Measurements from ENCODE around the gene HPSE2. TPM values are rescaled to one million over a fixed set of nuclear protein-coding genes. Genes with fewer than 3 reads are reported as not detected.
"Not testable (repeated sequence)": the region's sequence is repeated elsewhere in the genome, so short reads cannot be mapped to it uniquely, and the experiment has no call there.

The HPSE2 gene
- total RNA-seq, 1 experiment from 2014 or later = not detected

DNA sequence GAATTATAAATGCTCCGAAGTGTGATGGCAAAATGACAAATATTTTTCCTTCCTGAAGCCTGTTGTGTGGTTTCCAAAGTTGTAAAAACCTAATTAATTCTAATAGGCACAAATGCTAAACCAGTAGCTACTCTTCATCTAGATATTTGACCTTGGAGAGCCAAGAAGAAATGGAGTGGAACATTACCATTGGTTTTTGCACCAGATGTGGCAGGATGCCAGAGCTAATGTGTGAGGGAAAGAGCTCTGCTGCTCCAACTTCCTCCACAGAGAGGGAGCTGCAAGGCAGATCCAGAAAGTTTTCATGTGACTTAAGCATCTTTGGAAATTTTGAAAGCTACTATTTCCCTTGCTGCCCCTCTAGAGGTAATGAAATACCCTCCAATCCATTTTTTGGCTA, 723.8 kb downstream of the HPSE2 start:
- Histone ChIP-seq H3K9me3 (ENCODE audit: insufficient read depth, low read depth) (no peaks in the 10 kb centered on the region), H3K27me3 (ENCODE audit: insufficient read depth, low read depth) (peaks cover 8% of the 10 kb centered on the region), H3K36me3 (ENCODE audit: low read depth) (no peaks in the 10 kb centered on the region), H3K79me2 (ENCODE audit: low read depth) (no peaks in the 10 kb centered on the region), H4K20me1 (ENCODE audit: insufficient read depth) (no peaks in the 10 kb centered on the region), H3K4me3 (no peak overlapping the region), H3F3A (ENCODE audit: insufficient read depth, low read depth) (no peaks in the 10 kb centered on the region), H3K4me2 (no peak overlapping the region), H3K9me2 (ENCODE audit: insufficient read depth) (no peaks in the 10 kb centered on the region), H3K4me1 (replicated peaks; ENCODE audit: insufficient read depth) (no peaks in the 10 kb centered on the region), H3K27ac (no peak overlapping the region), H2AFZ (no peak overlapping the region)
- no peak for DNase-seq
- ChIA-PET POLR2A (ENCODE audit: unreplicated experiment) (no interaction called here), CTCF (interaction anchor here (0.7 kb wide), 1 partner anchor 849 kb away, joined by 3 read pairs; no protein-coding TSS in a partner anchor)
- no peak for TF ChIP-seq EZH2 (IDR thresholded peaks at IDR 0.05; ENCODE audit: low read depth)
- TF ChIP-seq, protein P1, sequence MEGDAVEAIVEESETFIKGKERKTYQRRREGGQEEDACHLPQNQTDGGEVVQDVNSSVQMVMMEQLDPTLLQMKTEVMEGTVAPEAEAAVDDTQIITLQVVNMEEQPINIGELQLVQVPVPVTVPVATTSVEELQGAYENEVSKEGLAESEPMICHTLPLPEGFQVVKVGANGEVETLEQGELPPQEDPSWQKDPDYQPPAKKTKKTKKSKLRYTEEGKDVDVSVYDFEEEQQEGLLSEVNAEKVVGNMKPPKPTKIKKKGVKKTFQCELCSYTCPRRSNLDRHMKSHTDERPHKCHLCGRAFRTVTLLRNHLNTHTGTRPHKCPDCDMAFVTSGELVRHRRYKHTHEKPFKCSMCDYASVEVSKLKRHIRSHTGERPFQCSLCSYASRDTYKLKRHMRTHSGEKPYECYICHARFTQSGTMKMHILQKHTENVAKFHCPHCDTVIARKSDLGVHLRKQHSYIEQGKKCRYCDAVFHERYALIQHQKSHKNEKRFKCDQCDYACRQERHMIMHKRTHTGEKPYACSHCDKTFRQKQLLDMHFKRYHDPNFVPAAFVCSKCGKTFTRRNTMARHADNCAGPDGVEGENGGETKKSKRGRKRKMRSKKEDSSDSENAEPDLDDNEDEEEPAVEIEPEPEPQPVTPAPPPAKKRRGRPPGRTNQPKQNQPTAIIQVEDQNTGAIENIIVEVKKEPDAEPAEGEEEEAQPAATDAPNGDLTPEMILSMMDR (conservative IDR thresholded peaks at IDR 0.05) = no peak
- intact Hi-C loops (cut with micrococcal nuclease; ENCODE audit: unreplicated experiment) = no loop called here
- no TSS peak for BruUV-seq (replicated peaks)

DNA sequence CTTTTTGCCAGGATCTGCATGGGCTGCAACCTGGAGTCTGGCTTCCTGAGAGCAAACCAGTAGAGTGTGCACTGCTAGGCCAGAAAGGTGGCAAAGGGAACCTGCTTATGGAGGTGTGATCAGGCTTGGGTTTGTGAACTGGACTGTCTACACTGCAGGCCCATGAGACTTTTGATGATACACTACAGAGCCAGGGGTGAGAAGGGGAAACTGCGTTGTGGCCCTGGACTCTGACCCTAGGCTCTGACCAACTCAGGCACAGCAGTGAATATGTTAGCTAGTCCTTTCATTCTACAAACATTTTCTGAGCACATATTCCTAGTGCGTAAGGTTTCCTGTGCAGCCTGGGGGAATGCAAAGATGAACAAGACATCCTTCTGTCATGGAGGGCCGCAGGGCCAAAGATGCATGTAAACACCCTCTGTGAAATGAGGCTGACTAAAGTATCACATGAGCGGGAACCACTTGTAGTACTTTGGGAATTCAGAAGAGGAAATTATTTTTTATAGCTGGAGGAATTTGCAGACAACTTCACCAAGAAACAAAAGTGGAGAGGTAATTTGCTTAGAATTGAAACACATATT, 725.1 kb downstream of the HPSE2 start:
- no peaks in the 10 kb centered on the region for H3K36me3 ChIP-seq (ENCODE audit: low read depth)
- DNase-seq = no peak
- no peak overlapping the region for H3K27ac ChIP-seq
- POLR2A ChIA-PET (ENCODE audit: unreplicated experiment) = no interaction called here
- intact Hi-C loops (cut with micrococcal nuclease; ENCODE audit: unreplicated experiment) = no loop called here
- TF ChIP-seq, protein P1 (conservative IDR thresholded peaks at IDR 0.05) = no peak
- no peak for TF ChIP-seq EZH2 (IDR thresholded peaks at IDR 0.05; ENCODE audit: low read depth)
- no peaks in the 10 kb centered on the region for H3F3A ChIP-seq (ENCODE audit: insufficient read depth, low read depth)
- CTCF ChIA-PET = no interaction called here
- H3K9me3 ChIP-seq (ENCODE audit: insufficient read depth, low read depth) = no peaks in the 10 kb centered on the region
- BruUV-seq (replicated peaks) = no TSS peak
- H2AFZ ChIP-seq = no peak overlapping the region
- H4K20me1 ChIP-seq (ENCODE audit: insufficient read depth) = no peaks in the 10 kb centered on the region
- no peaks in the 10 kb centered on the region for H3K4me1 ChIP-seq (replicated peaks; ENCODE audit: insufficient read depth)
- no peak overlapping the region for H3K4me2 ChIP-seq
- no peak overlapping the region for H3K4me3 ChIP-seq
- no peaks in the 10 kb centered on the region for H3K9me2 ChIP-seq (ENCODE audit: insufficient read depth)
- H3K27me3 ChIP-seq (ENCODE audit: insufficient read depth, low read depth) = peaks cover 22% of the 10 kb centered on the region
- H3K79me2 ChIP-seq (ENCODE audit: low read depth) = no peaks in the 10 kb centered on the region

DNA sequence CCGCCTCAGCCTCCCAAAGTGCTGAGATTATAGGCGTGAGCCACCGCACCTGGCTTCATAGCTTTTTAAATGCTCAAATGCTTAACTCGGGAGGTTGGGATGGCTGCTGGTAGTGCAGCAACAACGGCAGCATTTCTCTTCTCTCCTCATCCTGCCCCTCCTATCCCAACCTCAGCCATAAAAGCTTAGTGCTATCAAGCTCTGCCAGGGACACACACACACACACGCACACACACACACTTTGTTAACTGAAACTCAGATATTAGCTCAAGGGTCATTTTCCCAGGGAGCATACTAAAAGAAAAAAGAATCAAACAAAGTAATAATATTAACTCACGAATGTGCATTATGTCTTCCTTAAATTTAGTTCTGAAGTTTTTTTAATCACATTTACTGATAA, 725.9 kb downstream of the HPSE2 start:
- ChIA-PET CTCF (interaction anchor here (0.7 kb wide), 1 partner anchor 341 kb away, joined by 3 read pairs; no protein-coding TSS in a partner anchor), POLR2A (ENCODE audit: unreplicated experiment) (interaction anchor here (0.7 kb wide), 1 partner anchor 130 kb away, joined by 10 read pairs; no protein-coding TSS in a partner anchor)
- Histone ChIP-seq H3K9me3 (ENCODE audit: insufficient read depth, low read depth) (no peaks in the 10 kb centered on the region), H3K27me3 (ENCODE audit: insufficient read depth, low read depth) (peaks cover 23% of the 10 kb centered on the region), H3K9me2 (ENCODE audit: insufficient read depth) (no peaks in the 10 kb centered on the region), H3K4me2 (no peak overlapping the region), H3F3A (ENCODE audit: insufficient read depth, low read depth) (no peaks in the 10 kb centered on the region), H2AFZ (no peak overlapping the region), H3K4me1 (replicated peaks; ENCODE audit: insufficient read depth) (no peaks in the 10 kb centered on the region), H3K4me3 (no peak overlapping the region), H4K20me1 (ENCODE audit: insufficient read depth) (no peaks in the 10 kb centered on the region), H3K36me3 (ENCODE audit: low read depth) (no peaks in the 10 kb centered on the region), H3K27ac (no peak overlapping the region), H3K79me2 (ENCODE audit: low read depth) (no peaks in the 10 kb centered on the region)
- no TSS peak for BruUV-seq (replicated peaks)
- intact Hi-C loops (cut with micrococcal nuclease; ENCODE audit: unreplicated experiment) = no loop called here
- TF ChIP-seq, protein P1 (conservative IDR thresholded peaks at IDR 0.05) = no peak
- no peak for TF ChIP-seq EZH2 (IDR thresholded peaks at IDR 0.05; ENCODE audit: low read depth)
- DNase-seq = no peak

DNA sequence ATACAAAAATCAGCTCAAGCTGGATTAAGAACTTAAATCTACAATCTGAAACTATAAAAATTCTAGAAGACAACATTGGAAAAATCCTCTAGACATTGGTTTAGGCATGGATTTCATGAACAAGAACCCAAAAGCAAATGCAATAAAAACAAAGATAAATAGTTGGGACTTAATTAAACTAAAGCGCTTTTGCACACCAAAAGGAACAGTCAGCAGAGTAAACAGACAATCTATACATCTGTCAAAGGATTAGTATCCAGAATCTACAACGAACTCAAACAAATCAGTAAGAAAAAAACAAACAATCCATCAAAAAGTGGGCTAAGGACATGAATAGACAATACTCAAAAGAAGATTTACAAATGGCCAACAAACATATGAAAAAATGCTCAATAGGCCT, 733.1 kb downstream of the HPSE2 start:
- CTCF ChIA-PET; H4K20me1 ChIP-seq (ENCODE audit: insufficient read depth); H3K79me2 ChIP-seq (ENCODE audit: low read depth); POLR2A ChIA-PET (ENCODE audit: unreplicated experiment); BruUV-seq (replicated peaks); DNase-seq; H3F3A ChIP-seq (ENCODE audit: insufficient read depth, low read depth); H3K27ac ChIP-seq; H3K9me3 ChIP-seq (ENCODE audit: insufficient read depth, low read depth); H3K4me2 ChIP-seq; H3K4me3 ChIP-seq; intact Hi-C loops (cut with micrococcal nuclease; ENCODE audit: unreplicated experiment); H3K36me3 ChIP-seq (ENCODE audit: low read depth); H2AFZ ChIP-seq; H3K9me2 ChIP-seq (ENCODE audit: insufficient read depth); H3K4me1 ChIP-seq (replicated peaks; ENCODE audit: insufficient read depth): not testable (repeated sequence)
- peaks cover 23% of the 10 kb centered on the region for H3K27me3 ChIP-seq (ENCODE audit: insufficient read depth, low read depth)

All from PC-9 (cell line).